Measurements from ENCODE around the gene NASP.
"Not testable (repeated sequence)": the region's sequence is repeated elsewhere in the genome, so short reads cannot be mapped to it uniquely, and the experiment has no call there.

NASP gene

DNA sequence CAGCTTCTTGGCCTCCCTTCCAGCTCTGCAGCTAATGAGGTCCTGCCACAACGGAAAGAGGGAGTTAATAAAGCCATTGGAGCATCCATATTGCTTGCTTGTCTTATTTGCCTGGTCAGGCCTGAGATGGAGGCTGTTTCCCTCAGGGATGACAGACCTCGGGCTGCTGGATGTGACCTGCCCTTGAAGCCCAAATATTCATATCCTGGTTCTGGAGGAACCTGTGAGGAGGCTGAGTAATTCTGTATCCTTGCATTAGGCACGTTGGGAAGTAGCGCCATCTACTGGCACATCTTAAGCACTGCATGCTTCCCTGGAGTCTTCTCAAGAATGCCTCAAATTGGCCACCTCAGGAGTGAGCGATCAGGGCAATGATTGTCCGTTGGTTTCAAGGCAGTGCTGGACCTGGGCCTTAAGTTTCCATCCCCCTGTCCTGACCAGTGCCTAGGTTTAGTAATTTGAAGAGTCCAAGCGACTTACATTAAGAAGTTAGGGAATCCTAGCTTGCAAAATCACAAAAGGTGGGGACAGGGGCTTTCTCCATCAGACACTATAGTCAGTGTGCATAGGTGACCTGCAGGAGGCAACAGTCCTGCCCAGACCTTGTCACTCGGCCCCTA is 13.8 kb upstream of the NASP start:
- DNase-seq (ENCODE audit: insufficient read length, low spot score), result peak; percentile 51

GRCh38 chr1:45570631-45571030 is 13.2 kb upstream of the NASP start:
- no peak for DNase-seq (ENCODE audit: insufficient read length, low spot score)
- FAIRE-seq, result no peak

More for the DNA sequence above, 13.8 kb upstream of the NASP start:
- FAIRE-seq, result no peak

- no peak for FAIRE-seq
Observed at GRCh38 chr1:45573231-45573804, 10.5 kb upstream of the NASP start.

DNA sequence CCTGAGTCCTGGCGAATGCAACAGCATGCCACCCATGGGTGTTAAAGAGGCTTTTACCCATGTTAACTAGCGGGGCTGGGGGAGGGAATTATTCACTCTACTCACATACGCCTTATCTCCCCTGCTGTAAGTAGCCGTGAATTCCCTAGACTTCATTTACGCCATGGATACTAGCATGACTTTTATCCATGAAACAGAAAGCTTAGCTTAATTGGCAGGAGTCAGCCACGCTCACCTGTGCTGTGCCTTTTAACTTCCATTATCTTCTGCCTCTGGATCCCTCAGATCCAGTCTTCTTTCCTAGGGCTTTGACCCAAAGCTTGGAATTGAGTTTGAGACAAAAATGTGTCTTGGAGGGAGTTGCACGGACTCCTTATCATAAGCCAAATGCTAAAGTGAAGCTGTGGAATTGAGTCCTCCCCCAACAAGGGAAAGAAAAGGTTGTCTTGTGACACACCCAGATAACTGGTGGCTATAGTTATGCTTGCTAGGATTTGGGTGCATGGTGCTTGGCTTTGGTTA is 9.7 kb upstream of the NASP start:
- DNase-seq (ENCODE audit: insufficient read length, low spot score) (no peak), FAIRE-seq (no peak)

More at GRCh38 chr1:45573231-45573804, 10.5 kb upstream of the NASP start:
- DNase-seq (ENCODE audit: insufficient read length, low spot score), result no peak

DNA sequence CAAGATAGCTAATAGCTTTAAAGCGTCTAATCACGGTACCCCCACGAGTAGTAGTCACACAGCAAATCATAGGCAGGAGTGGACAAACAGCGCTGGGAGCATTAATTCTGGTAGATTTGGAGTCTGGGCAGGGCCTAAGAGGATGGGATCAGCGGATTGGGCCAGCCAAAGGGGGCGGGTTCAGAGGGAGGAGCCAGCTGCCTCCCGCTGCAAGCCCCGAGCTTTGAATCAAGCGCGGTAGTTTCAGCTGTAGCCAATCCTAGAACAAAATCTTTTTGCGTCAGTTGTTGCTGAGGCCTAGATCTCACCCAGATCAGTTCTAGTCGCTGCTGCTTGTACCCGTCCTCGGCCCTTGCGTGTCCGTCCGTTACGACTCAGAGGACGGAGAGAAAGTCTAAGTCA is 576 bp upstream of the NASP start:
- peak; percentile 99 for DNase-seq (ENCODE audit: insufficient read length, low spot score)
- no peak for FAIRE-seq

GRCh38 chr1:45584351-45585109 is 689 bp downstream of the NASP start:
- no peak for FAIRE-seq

GRCh38 chr1:45585110-45585426 is 1.2 kb downstream of the NASP start:
- FAIRE-seq (no peak), DNase-seq (ENCODE audit: insufficient read length, low spot score) (no peak)

More at GRCh38 chr1:45584351-45585109, 689 bp downstream of the NASP start:
- DNase-seq (ENCODE audit: insufficient read length, low spot score), result peak; percentile 81

- DNase-seq (ENCODE audit: insufficient read length, low spot score), result no peak
Observed at GRCh38 chr1:45585496-45586075, 1.7 kb downstream of the NASP start.

DNA sequence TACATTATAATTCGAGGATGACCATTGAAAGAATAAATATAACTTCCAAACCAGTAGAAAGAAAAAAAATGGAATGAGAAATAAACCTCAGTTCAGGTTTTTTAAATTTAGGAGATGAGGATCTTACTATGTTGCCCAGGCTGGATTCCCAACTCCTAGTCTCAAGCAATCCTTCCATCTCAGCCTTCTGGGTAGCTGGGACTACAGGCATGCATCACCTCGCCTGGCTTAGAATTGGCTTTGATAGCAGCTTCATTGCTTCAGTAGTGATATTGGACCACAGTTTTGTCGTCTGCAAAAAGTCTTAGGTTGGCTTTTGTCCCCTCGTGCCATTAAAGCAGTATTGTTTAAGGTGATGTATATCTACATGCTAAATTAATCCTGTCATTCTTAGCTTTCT is 2.9 kb downstream of the NASP start:
- FAIRE-seq, result no peak
- DNase-seq (ENCODE audit: insufficient read length, low spot score), result no peak

More at GRCh38 chr1:45585496-45586075, 1.7 kb downstream of the NASP start:
- no peak for FAIRE-seq

GRCh38 chr1:45589861-45590260 is 6.0 kb downstream of the NASP start:
- FAIRE-seq (no peak), DNase-seq (ENCODE audit: insufficient read length, low spot score) (no peak)

- FAIRE-seq (no peak), DNase-seq (ENCODE audit: insufficient read length, low spot score) (no peak)
Observed at GRCh38 chr1:45594412-45594811, 10.6 kb downstream of the NASP start.

DNA sequence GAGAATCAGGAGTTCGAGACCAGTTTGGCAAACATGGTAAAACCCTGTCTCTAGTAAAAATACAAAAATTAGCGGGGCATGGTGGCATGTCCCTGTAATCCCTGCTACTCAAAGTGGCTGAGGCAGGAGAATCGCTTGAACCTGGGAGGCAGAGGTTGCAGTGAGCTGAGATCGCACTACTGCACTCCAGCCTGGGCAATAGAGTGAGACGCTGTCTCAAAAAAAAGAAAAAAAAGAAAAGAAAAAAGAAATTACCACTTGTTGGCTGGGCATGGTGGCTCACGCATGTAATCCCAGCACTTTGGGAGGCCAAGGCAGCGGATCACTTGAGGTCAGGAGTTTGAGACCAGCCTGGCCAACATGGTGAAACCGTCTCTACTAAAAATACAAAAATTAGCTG is 12.9 kb downstream of the NASP start:
- not testable (repeated sequence) for DNase-seq (ENCODE audit: insufficient read length, low spot score); FAIRE-seq

GRCh38 chr1:45604239-45604638 is 20.4 kb downstream of the NASP start:
- FAIRE-seq, result no peak
- no peak for DNase-seq (ENCODE audit: insufficient read length, low spot score)

- no peak for FAIRE-seq
- no peak for DNase-seq (ENCODE audit: insufficient read length, low spot score)
Observed at GRCh38 chr1:45607404-45608074, 23.7 kb downstream of the NASP start.

GRCh38 chr1:45608175-45609156 is 24.6 kb downstream of the NASP start:
- FAIRE-seq (no peak), DNase-seq (ENCODE audit: insufficient read length, low spot score) (no peak)

- FAIRE-seq (no peak), DNase-seq (ENCODE audit: insufficient read length, low spot score) (no peak)
Observed at GRCh38 chr1:45610589-45611226, 26.9 kb downstream of the NASP start.

GRCh38 chr1:45612941-45613579 is 29.2 kb downstream of the NASP start:
- FAIRE-seq, result no peak

DNA sequence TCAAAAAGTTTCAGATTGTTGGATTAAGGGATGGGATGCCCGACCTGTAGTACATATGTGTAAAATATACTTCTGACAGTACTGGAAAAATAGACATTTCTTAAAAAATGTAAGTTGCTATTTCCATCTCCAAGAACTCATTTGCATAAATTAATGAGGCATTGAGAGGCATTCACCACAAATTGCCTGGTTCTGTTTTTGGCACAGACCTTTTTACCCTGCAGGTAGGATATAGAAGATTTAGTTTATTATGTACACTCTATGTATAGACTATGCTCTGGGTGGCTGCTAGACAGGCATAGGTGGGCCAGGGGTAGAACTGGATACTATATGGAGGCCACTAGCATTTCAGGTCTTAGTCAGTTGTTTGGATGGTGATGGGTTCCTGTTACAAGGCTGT is 32.0 kb downstream of the NASP start:
- DNase-seq (ENCODE audit: insufficient read length, low spot score) (no peak), FAIRE-seq (no peak)

More at GRCh38 chr1:45612941-45613579, 29.2 kb downstream of the NASP start:
- DNase-seq (ENCODE audit: insufficient read length, low spot score), result no peak

- FAIRE-seq (no peak), DNase-seq (ENCODE audit: insufficient read length, low spot score) (no peak)
Observed at GRCh38 chr1:45617618-45618017, 33.8 kb downstream of the NASP start.

All from HTR-8/SVneo (cell line).